ENCODE results near the gene DDX27.

- TF ChIP-seq, protein P1, sequence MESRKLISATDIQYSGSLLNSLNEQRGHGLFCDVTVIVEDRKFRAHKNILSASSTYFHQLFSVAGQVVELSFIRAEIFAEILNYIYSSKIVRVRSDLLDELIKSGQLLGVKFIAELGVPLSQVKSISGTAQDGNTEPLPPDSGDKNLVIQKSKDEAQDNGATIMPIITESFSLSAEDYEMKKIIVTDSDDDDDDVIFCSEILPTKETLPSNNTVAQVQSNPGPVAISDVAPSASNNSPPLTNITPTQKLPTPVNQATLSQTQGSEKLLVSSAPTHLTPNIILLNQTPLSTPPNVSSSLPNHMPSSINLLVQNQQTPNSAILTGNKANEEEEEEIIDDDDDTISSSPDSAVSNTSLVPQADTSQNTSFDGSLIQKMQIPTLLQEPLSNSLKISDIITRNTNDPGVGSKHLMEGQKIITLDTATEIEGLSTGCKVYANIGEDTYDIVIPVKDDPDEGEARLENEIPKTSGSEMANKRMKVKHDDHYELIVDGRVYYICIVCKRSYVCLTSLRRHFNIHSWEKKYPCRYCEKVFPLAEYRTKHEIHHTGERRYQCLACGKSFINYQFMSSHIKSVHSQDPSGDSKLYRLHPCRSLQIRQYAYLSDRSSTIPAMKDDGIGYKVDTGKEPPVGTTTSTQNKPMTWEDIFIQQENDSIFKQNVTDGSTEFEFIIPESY (IDR thresholded peaks at IDR 0.05; ENCODE audit: borderline replicate concordance, low read depth) = no peak
- TF ChIP-seq CTCF (IDR thresholded peaks at IDR 0.05) = no peak
Measured at GRCh38 chr20:49291200-49291599, 72.0 kb downstream of the DDX27 start.
